GM12891 (cell line): ENCODE results near the gene CRADD.

ENCODE experiments used
- POLR2A ChIP-seq: IDR thresholded peaks from 2 replicates; pipeline ENCODE4 v1.6.1; 2011; ENCODE audit warnings: low read depth, low read length, control low read depth
- POLR2AphosphoS5 ChIP-seq: IDR thresholded peaks from 2 replicates; pipeline ENCODE4 v1.6.1; 2011; ENCODE audit warnings: low read depth, low read length, control low read depth
- SPI1 ChIP-seq: IDR thresholded peaks from 2 replicates; pipeline ENCODE4 v1.6.1; 2011; ENCODE audit warnings: low read depth, low read length, control low read depth
- TAF1 ChIP-seq: IDR thresholded peaks from 2 replicates; pipeline ENCODE4 v1.6.1; 2011; ENCODE audit warnings: low read depth, low read length, control low read depth

- no peak for TF ChIP-seq POLR2AphosphoS5
- no peak for TF ChIP-seq POLR2A
- TF ChIP-seq SPI1 = no peak
- no peak for TF ChIP-seq TAF1
These were observed 4.1 kb upstream of the CRADD start for GRCh38 chr12:93673084-93673483.
